Hepatocyte (in vitro differentiated cells): ENCODE results near the gene MPND. TPM values are rescaled to one million over a fixed set of nuclear protein-coding genes. Genes with fewer than 3 reads are reported as not detected.

ENCODE experiments used
- DNase-seq: peaks from one replicate; pipeline ENCODE4 v3.0.0-alpha.2; 2016; ENCODE audit warnings: low spot score
- H2AFZ ChIP-seq: fragments of 200-600 bp; sonication (generic); 2 replicates; pipeline ENCODE4 v1.6.0; 2016; ENCODE audit warnings: antibody characterized with exemption, mild to moderate bottlenecking
- H3K27ac ChIP-seq: fragments of 200-600 bp; sonication (generic); 2 replicates; pipeline ENCODE4 v1.5.1; 2016; ENCODE audit warnings: mild to moderate bottlenecking
- H3K27me3 ChIP-seq: fragments of 200-600 bp; sonication (generic); 2 replicates; pipeline ENCODE4 v1.6.1; 2016
- H3K36me3 ChIP-seq: fragments of 200-600 bp; sonication (generic); replicated peaks from 2 replicates; pipeline ENCODE4 v1.5.1; 2016; ENCODE audit warnings: low read depth; ENCODE audit not compliant: insufficient read depth
- H3K4me1 ChIP-seq: fragments of 200-600 bp; sonication (generic); 2 replicates; pipeline ENCODE4 v1.5.1; 2016; ENCODE audit warnings: mild to moderate bottlenecking, moderate library complexity; ENCODE audit not compliant: insufficient read depth
- H3K4me2 ChIP-seq: fragments of 200-600 bp; sonication (generic); 2 replicates; pipeline ENCODE4 v1.6.0; 2016
- H3K4me3 ChIP-seq: fragments of 200-600 bp; sonication (generic); 2 replicates; pipeline ENCODE4 v1.5.1; 2016; ENCODE audit warnings: mild to moderate bottlenecking
- H3K79me2 ChIP-seq: fragments of 200-600 bp; sonication (generic); 2 replicates; pipeline ENCODE4 v1.6.0; 2017; ENCODE audit warnings: mild to moderate bottlenecking
- H3K9me2 ChIP-seq: fragments of 200-600 bp; sonication (generic); replicated peaks from 2 replicates; pipeline ENCODE4 v1.6.0; 2017; ENCODE audit warnings: mild to moderate bottlenecking; ENCODE audit not compliant: insufficient read depth
- H3K9me3 ChIP-seq: fragments of 200-600 bp; sonication (generic); 2 replicates; pipeline ENCODE4 v1.5.1; 2016; ENCODE audit warnings: low read depth, mild to moderate bottlenecking
- H4K20me1 ChIP-seq: fragments of 200-600 bp; sonication (generic); 2 replicates; pipeline ENCODE4 v1.6.0; 2016; ENCODE audit warnings: mild to moderate bottlenecking; ENCODE audit not compliant: insufficient read depth, poor library complexity, severe bottlenecking
- EZH2 ChIP-seq: fragments of 200-600 bp; sonication (generic); IDR thresholded peaks from 2 replicates; pipeline ENCODE4 v1.6.1; 2016; ENCODE audit warnings: antibody characterized with exemption, mild to moderate bottlenecking, borderline replicate concordance
- EZH2phosphoT487 ChIP-seq: fragments of 200-600 bp; sonication (generic); IDR thresholded peaks from one replicate; pipeline ENCODE4 v1.6.1; 2018; ENCODE audit warnings: antibody characterized with exemption, mild to moderate bottlenecking, low read depth, moderate library complexity; ENCODE audit not compliant: unreplicated experiment, severe bottlenecking
- WGBS: methylation state at CpG from one replicate; pipeline ENCODE4 v1.1.6; 2016; ENCODE audit warnings: low lambda C conversion rate; ENCODE audit errors: missing lambda C conversion rate; 5-methylcytosine and 5-hydroxymethylcytosine counted together
- polyA plus RNA-seq: library from polyadenylated mRNA; unstranded; fragments of >200 nt; fragmentation: Nextera tagmentation; extraction: Ambion mirVana; gene quantifications from 2 replicates; pipeline ENCODE4 v1.2.1, GENCODE V29; 2016
- total RNA-seq: library from RNA; depleted of rRNA; stranded (reverse); fragments of >200 nt; gene quantifications from 2 replicates; pipeline ENCODE4 v1.2.3, GENCODE V29; 2014
- TF ChIP-seq, protein P1 (sequence below): fragments of 200-600 bp; sonication (generic); IDR thresholded peaks from 2 replicates; pipeline ENCODE4 v1.5.1; 2016; ENCODE audit warnings: antibody characterized with exemption, mild to moderate bottlenecking; ENCODE audit not compliant: poor library complexity

Gene MPND, protein sequence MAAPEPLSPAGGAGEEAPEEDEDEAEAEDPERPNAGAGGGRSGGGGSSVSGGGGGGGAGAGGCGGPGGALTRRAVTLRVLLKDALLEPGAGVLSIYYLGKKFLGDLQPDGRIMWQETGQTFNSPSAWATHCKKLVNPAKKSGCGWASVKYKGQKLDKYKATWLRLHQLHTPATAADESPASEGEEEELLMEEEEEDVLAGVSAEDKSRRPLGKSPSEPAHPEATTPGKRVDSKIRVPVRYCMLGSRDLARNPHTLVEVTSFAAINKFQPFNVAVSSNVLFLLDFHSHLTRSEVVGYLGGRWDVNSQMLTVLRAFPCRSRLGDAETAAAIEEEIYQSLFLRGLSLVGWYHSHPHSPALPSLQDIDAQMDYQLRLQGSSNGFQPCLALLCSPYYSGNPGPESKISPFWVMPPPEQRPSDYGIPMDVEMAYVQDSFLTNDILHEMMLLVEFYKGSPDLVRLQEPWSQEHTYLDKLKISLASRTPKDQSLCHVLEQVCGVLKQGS
- total RNA-seq (11.2 and 16.6 TPM in 2 replicates), polyA plus RNA-seq (17.0 and 21.9 TPM in 2 replicates)

DNA sequence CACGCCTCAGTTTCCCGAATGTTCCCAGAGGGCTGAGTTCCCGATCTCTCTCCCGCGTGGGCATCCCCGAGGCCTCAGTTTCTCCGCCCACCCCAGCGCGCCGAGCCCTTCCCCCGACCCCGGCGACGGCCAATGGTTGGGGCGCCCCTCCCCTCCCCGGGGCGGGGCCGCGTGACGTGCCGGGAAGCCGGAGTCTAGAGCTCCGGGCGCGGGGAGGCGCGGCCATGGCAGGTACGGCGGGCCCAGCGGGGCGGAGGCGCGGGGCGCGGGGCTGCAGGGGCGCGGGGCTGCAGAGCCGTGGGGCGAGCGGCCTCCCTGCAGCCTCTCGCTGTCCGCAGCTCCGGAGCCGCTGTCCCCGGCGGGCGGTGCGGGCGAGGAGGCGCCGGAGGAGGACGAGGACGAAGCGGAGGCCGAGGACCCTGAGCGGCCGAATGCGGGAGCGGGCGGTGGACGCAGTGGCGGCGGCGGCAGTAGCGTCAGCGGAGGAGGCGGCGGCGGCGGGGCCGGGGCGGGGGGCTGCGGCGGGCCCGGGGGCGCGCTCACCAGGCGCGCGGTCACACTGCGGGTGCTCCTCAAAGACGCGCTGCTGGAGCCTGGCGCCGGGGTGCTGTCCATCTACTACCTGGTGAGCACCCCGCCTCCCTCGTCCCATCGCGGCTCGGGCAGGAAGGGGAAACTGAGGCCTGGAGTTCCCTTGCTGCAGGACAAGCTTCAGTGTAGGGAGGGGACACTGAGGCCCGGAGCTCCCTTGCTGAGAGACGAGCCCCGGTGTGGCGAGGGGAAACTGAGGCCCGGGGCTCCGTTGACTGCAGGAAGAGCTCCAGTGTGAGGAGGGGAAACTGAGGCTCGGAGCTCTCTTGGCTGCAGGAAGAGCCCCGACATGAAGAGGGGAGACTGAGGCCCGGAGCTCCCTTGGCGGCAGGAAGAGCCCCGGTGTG, at the start of gene MPND:
Gene MPND, plus strand, starts transcription at position 193 of the 938 bp plus-strand sequence. Its CDS starts 32 bp downstream, at position 225.
- H3K9me3 ChIP-seq = no peaks in the 10 kb centered on the region
- TF ChIP-seq, protein P1, sequence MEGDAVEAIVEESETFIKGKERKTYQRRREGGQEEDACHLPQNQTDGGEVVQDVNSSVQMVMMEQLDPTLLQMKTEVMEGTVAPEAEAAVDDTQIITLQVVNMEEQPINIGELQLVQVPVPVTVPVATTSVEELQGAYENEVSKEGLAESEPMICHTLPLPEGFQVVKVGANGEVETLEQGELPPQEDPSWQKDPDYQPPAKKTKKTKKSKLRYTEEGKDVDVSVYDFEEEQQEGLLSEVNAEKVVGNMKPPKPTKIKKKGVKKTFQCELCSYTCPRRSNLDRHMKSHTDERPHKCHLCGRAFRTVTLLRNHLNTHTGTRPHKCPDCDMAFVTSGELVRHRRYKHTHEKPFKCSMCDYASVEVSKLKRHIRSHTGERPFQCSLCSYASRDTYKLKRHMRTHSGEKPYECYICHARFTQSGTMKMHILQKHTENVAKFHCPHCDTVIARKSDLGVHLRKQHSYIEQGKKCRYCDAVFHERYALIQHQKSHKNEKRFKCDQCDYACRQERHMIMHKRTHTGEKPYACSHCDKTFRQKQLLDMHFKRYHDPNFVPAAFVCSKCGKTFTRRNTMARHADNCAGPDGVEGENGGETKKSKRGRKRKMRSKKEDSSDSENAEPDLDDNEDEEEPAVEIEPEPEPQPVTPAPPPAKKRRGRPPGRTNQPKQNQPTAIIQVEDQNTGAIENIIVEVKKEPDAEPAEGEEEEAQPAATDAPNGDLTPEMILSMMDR = peak; percentile 6
- TF ChIP-seq EZH2phosphoT487 (no peak), EZH2 (no peak)
- H3K27ac ChIP-seq = peak within 1 kb of the TSS; percentile 93
- no peaks in the 10 kb centered on the region for H3K9me2 ChIP-seq
- H3K4me3 ChIP-seq = peak within 1 kb of the TSS; percentile 43
- no peaks in the 10 kb centered on the region for H3K36me3 ChIP-seq
- H3K4me2 ChIP-seq = peak within 1 kb of the TSS; percentile 83
- DNase-seq = peak; percentile 96
- H2AFZ ChIP-seq = peak within 1 kb of the TSS; percentile 71
- no peaks in the 10 kb centered on the region for H4K20me1 ChIP-seq
- peaks cover 24% of the 10 kb centered on the region for H3K4me1 ChIP-seq
- WGBS = 19% methylated on average over 31 of the region's 101 CpGs
- peaks cover 7% of the 10 kb centered on the region for H3K79me2 ChIP-seq
- H3K27me3 ChIP-seq = no peaks in the 10 kb centered on the region

GRCh38 chr19:4294389-4294788, 49.0 kb upstream of the MPND start:
- Histone ChIP-seq H3K9me2 (no peaks in the 10 kb centered on the region), H3K9me3 (no peaks in the 10 kb centered on the region), H3K36me3 (no peaks in the 10 kb centered on the region), H4K20me1 (no peaks in the 10 kb centered on the region), H3K4me3 (no peak overlapping the region), H3K79me2 (no peaks in the 10 kb centered on the region), H2AFZ (no peak overlapping the region), H3K27me3 (no peaks in the 10 kb centered on the region), H3K27ac (no peak overlapping the region), H3K4me1 (no peaks in the 10 kb centered on the region), H3K4me2 (no peak overlapping the region)
- TF ChIP-seq EZH2 (no peak), EZH2phosphoT487 (no peak)
- TF ChIP-seq, protein P1 = no peak
- no peak for DNase-seq
- WGBS = 65% methylated on average over 10 of the region's 10 CpGs

DNA sequence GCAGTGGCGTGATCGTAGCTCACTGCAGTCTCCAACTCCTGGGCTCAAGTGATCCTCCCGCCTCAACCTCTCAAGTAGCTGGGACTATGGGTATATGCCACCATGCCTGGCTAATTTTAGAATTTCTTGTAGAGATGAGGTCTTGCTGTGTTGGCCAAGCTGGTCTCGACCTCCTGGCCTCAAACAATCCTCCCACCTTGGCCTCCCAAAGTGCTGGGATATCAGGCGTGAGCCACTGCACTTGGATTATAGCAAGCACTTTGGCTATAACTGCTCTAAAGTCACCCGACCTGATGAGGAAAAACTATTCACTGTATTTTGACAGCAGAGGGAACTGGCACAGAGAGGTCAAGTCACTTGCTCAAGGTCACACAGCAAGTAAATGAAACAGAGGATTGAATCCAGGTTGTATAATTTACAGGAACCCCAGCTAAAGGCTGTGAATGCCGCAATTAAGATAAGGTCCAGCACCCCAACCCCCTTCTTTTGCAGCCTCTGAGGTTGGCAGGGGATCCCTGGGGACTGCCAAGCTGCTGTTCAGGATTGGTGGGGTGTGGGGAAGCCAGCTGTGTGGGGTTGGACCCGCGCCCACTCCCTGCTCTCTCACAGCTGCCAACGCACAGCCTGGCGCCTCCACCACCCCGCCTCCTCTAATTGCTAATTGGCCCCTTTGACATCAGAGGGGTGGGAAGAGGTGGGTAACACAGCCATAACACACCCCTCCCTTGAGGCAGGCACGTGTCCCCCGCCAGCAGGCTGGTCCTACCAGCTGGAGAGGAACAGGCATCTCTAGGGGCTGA, 47.2 kb upstream of the MPND start:
- H3K9me2 ChIP-seq = no peaks in the 10 kb centered on the region
- no peaks in the 10 kb centered on the region for H3K27me3 ChIP-seq
- no peaks in the 10 kb centered on the region for H3K79me2 ChIP-seq
- no peak for TF ChIP-seq EZH2
- H3K4me2 ChIP-seq = no peak overlapping the region
- no peaks in the 10 kb centered on the region for H3K36me3 ChIP-seq
- no peaks in the 10 kb centered on the region for H3K4me1 ChIP-seq
- no peak for DNase-seq
- H3K27ac ChIP-seq = no peak overlapping the region
- H2AFZ ChIP-seq = no peak overlapping the region
- no peaks in the 10 kb centered on the region for H3K9me3 ChIP-seq
- H3K4me3 ChIP-seq = no peak overlapping the region
- WGBS = 71% methylated on average over 12 of the region's 14 CpGs
- no peaks in the 10 kb centered on the region for H4K20me1 ChIP-seq
